Fibroblast of mammary gland (primary cell): ENCODE data around the gene CHD5.
A peak's percentile ranks its signal among the peaks of the same experiment; 100 is the strongest.

ENCODE experiments used
- DNase-seq: peaks from one replicate; pipeline ENCODE4 v3.0.0-alpha.2; 2010; ENCODE audit warnings: low read depth
- H3K4me3 ChIP-seq: 2 replicates; pipeline ENCODE4 v1.5.1; 2011; ENCODE audit warnings: low read depth, mild to moderate bottlenecking, low read length, moderate library complexity; ENCODE audit not compliant: control insufficient read depth
- CTCF ChIP-seq: conservative IDR thresholded peaks from 2 replicates; pipeline ENCODE4 v1.5.1; 2011; ENCODE audit warnings: low read depth, low read length, inconsistent platforms; ENCODE audit not compliant: control insufficient read depth, insufficient read depth

Gene CHD5

GRCh38 chr1:6127587-6128163 lies 52.4 kb downstream of the CHD5 start:
- TF ChIP-seq CTCF, result no peak
- peak; percentile 53 for DNase-seq
- H3K4me3 ChIP-seq, result no peak overlapping the region

- no peak for DNase-seq
- no peak overlapping the region for H3K4me3 ChIP-seq
- TF ChIP-seq CTCF, result no peak
These were observed 53.5 kb downstream of the CHD5 start for GRCh38 chr1:6126521-6127067.

- DNase-seq, result no peak
- H3K4me3 ChIP-seq, result no peak overlapping the region
- TF ChIP-seq CTCF, result no peak
These were observed 54.1 kb downstream of the CHD5 start for GRCh38 chr1:6126028-6126427.

GRCh38 chr1:6125366-6125765 lies 54.8 kb downstream of the CHD5 start:
- TF ChIP-seq CTCF, result no peak
- DNase-seq, result no peak
- no peak overlapping the region for H3K4me3 ChIP-seq

- DNase-seq, result no peak
- no peak for TF ChIP-seq CTCF
- H3K4me3 ChIP-seq, result no peak overlapping the region
These were observed 55.3 kb downstream of the CHD5 start for GRCh38 chr1:6124746-6125365.

GRCh38 chr1:6124341-6124740 lies 55.8 kb downstream of the CHD5 start:
- no peak for TF ChIP-seq CTCF
- H3K4me3 ChIP-seq, result no peak overlapping the region

More at GRCh38 chr1:6124341-6124740, 55.8 kb downstream of the CHD5 start:
- DNase-seq, result no peak
